Neutrophil (primary cell): ENCODE measurements around the gene OR5K2.

ENCODE experiments used
- H3K27ac ChIP-seq: fragments of 200-600 bp; sonication (generic); 2 replicates; pipeline ENCODE4 v1.5.1; 2016; ENCODE audit warnings: mild to moderate bottlenecking, moderate library complexity
- H3K27me3 ChIP-seq: fragments of 200-600 bp; sonication (generic); 2 replicates; pipeline ENCODE4 v1.6.0; 2016; ENCODE audit warnings: mild to moderate bottlenecking
- H3K36me3 ChIP-seq: fragments of 200-600 bp; sonication (generic); 2 replicates; pipeline ENCODE4 v1.5.1; 2017
- H3K4me1 ChIP-seq, 2 experiments: fragments of 200-600 bp in 1 of 2; sonication (generic) in 1 of 2; 1 replicate in 1 of 2; 2 replicates in 1 of 2; pipeline versions ENCODE4 v1.5.1 to v1.6.1; 2013 to 2016; ENCODE audit warnings: low read depth in 1 of 2, low read length in 1 of 2, mild to moderate bottlenecking in 1 of 2, moderate library complexity in 1 of 2; ENCODE audit not compliant: control insufficient read depth in 1 of 2, insufficient read depth in 1 of 2
- H3K4me3 ChIP-seq, 2 experiments: fragments of 200-600 bp in 1 of 2; sonication (generic) in 1 of 2; 1 replicate in 1 of 2; 2 replicates in 1 of 2; pipeline ENCODE4 v1.5.1; 2013 to 2016; ENCODE audit warnings: low read depth in 1 of 2, low read length in 1 of 2, mild to moderate bottlenecking in 1 of 2, moderate library complexity in 1 of 2
- H3K9me3 ChIP-seq: fragments of 200-600 bp; sonication (generic); 2 replicates; pipeline ENCODE4 v1.5.1; 2016
- CTCF ChIP-seq: fragments of 200-600 bp; sonication (generic); IDR thresholded peaks from 2 replicates; pipeline ENCODE4 v1.5.1; 2016; ENCODE audit warnings: antibody characterized with exemption

OR5K2 gene

GRCh38 chr3:98534734-98535133 is 37.3 kb downstream of the OR5K2 start:
- Histone ChIP-seq H3K36me3 (no peaks in the 10 kb centered on the region), H3K9me3 (no peaks in the 10 kb centered on the region), H3K4me1 (no peaks in the 10 kb centered on the region), H3K27ac (no peak overlapping the region), H3K27me3 (no peaks in the 10 kb centered on the region), H3K4me3 (no peak overlapping the region)
- no peak for TF ChIP-seq CTCF

- Histone ChIP-seq H3K4me3 (no peak overlapping the region), H3K36me3 (no peaks in the 10 kb centered on the region), H3K4me1 (no peaks in the 10 kb centered on the region), H3K27me3 (no peaks in the 10 kb centered on the region), H3K27ac (no peak overlapping the region), H3K9me3 (no peaks in the 10 kb centered on the region)
- no peak for TF ChIP-seq CTCF
These were observed 39.1 kb downstream of the OR5K2 start for GRCh38 chr3:98536456-98537017.

GRCh38 chr3:98540346-98540745 is 42.9 kb downstream of the OR5K2 start:
- H3K27me3 ChIP-seq = no peaks in the 10 kb centered on the region
- no peak overlapping the region for H3K27ac ChIP-seq
- no peaks in the 10 kb centered on the region for H3K9me3 ChIP-seq
- H3K4me3 ChIP-seq = no peak overlapping the region
- H3K4me1 ChIP-seq = no peaks in the 10 kb centered on the region
- TF ChIP-seq CTCF = no peak
- H3K36me3 ChIP-seq = no peaks in the 10 kb centered on the region

GRCh38 chr3:98541695-98542094 is 44.2 kb downstream of the OR5K2 start:
- H3K4me3 ChIP-seq = no peak overlapping the region
- H3K4me1 ChIP-seq = no peaks in the 10 kb centered on the region
- no peaks in the 10 kb centered on the region for H3K9me3 ChIP-seq
- no peak for TF ChIP-seq CTCF
- H3K27me3 ChIP-seq = peaks cover 4% of the 10 kb centered on the region
- no peaks in the 10 kb centered on the region for H3K36me3 ChIP-seq
- H3K27ac ChIP-seq = no peak overlapping the region

- no peaks in the 10 kb centered on the region for H3K4me1 ChIP-seq
- no peak for TF ChIP-seq CTCF
- H3K27me3 ChIP-seq = peaks cover 4% of the 10 kb centered on the region
- no peak overlapping the region for H3K4me3 ChIP-seq
- no peak overlapping the region for H3K27ac ChIP-seq
- no peaks in the 10 kb centered on the region for H3K9me3 ChIP-seq
- H3K36me3 ChIP-seq = no peaks in the 10 kb centered on the region
These were observed 45.1 kb downstream of the OR5K2 start for GRCh38 chr3:98542623-98543022.

- H3K4me3 ChIP-seq = no peak overlapping the region
- TF ChIP-seq CTCF = no peak
- H3K27ac ChIP-seq = no peak overlapping the region
- peaks cover 4% of the 10 kb centered on the region for H3K27me3 ChIP-seq
- no peaks in the 10 kb centered on the region for H3K4me1 ChIP-seq
- H3K36me3 ChIP-seq = no peaks in the 10 kb centered on the region
- no peaks in the 10 kb centered on the region for H3K9me3 ChIP-seq
These were observed 48.5 kb downstream of the OR5K2 start for GRCh38 chr3:98545940-98546339.
